GM18861 (cell line): ENCODE data around the gene ASTL.

Experiments
- ATAC-seq: cut with Tn5 transposase; IDR thresholded peaks from one replicate; pipeline ENCODE4 v1.9.1; 2021; ENCODE audit not compliant: unreplicated experiment

ASTL gene

GRCh38 chr2:96131152-96131812 is 7.0 kb downstream of the ASTL start:
- ATAC-seq = no peak

- ATAC-seq = no peak
These were observed 7.8 kb downstream of the ASTL start for GRCh38 chr2:96130483-96130882.

- no peak for ATAC-seq
These were observed 8.7 kb downstream of the ASTL start for GRCh38 chr2:96129528-96130120.

GRCh38 chr2:96128456-96128855 is 9.8 kb downstream of the ASTL start:
- no peak for ATAC-seq

- no peak for ATAC-seq
These were observed 13.7 kb downstream of the ASTL start for GRCh38 chr2:96124406-96125265.

GRCh38 chr2:96123936-96124335 is 14.4 kb downstream of the ASTL start:
- no peak for ATAC-seq

- ATAC-seq = no peak
These were observed 15.0 kb downstream of the ASTL start for GRCh38 chr2:96123290-96123689.

- no peak for ATAC-seq
These were observed 15.9 kb downstream of the ASTL start for GRCh38 chr2:96122391-96122790.

- no peak for ATAC-seq
These were observed 16.9 kb downstream of the ASTL start for GRCh38 chr2:96121414-96121813.

GRCh38 chr2:96120991-96121390 is 17.3 kb downstream of the ASTL start:
- ATAC-seq = no peak

GRCh38 chr2:96120091-96120720 is 18.1 kb downstream of the ASTL start:
- no peak for ATAC-seq

GRCh38 chr2:96119389-96119751 is 18.9 kb downstream of the ASTL start:
- ATAC-seq = no peak

- ATAC-seq = no peak
These were observed 19.5 kb downstream of the ASTL start for GRCh38 chr2:96118698-96119388.

- no peak for ATAC-seq
These were observed 20.4 kb downstream of the ASTL start for GRCh38 chr2:96117701-96118588.

- peak; percentile 38 for ATAC-seq
These were observed 21.3 kb downstream of the ASTL start for GRCh38 chr2:96116879-96117533.

- peak; percentile 30 for ATAC-seq
These were observed 21.9 kb downstream of the ASTL start, which contains the start of gene ADRA2B for GRCh38 chr2:96116424-96116878. TSS of gene ADRA2B (minus strand) at chr2:96116571. CDS start at chr2:96116149, 422 bp downstream.

- no peak for ATAC-seq
These were observed 22.5 kb downstream of the ASTL start for GRCh38 chr2:96115631-96116423.

GRCh38 chr2:96114903-96115581 is 23.3 kb downstream of the ASTL start:
- no peak for ATAC-seq
